ENCODE measurements around the gene SUPT5H. TPM values are rescaled to one million over a fixed set of nuclear protein-coding genes. Genes with fewer than 3 reads are reported as not detected.

SUPT5H gene
- total and polyA plus RNA-seq, 2 of the 8 experiments (the other 6 are each of a cell fraction or from before 2014, with no cell fraction given), result 77.8 to 111 TPM

DNA sequence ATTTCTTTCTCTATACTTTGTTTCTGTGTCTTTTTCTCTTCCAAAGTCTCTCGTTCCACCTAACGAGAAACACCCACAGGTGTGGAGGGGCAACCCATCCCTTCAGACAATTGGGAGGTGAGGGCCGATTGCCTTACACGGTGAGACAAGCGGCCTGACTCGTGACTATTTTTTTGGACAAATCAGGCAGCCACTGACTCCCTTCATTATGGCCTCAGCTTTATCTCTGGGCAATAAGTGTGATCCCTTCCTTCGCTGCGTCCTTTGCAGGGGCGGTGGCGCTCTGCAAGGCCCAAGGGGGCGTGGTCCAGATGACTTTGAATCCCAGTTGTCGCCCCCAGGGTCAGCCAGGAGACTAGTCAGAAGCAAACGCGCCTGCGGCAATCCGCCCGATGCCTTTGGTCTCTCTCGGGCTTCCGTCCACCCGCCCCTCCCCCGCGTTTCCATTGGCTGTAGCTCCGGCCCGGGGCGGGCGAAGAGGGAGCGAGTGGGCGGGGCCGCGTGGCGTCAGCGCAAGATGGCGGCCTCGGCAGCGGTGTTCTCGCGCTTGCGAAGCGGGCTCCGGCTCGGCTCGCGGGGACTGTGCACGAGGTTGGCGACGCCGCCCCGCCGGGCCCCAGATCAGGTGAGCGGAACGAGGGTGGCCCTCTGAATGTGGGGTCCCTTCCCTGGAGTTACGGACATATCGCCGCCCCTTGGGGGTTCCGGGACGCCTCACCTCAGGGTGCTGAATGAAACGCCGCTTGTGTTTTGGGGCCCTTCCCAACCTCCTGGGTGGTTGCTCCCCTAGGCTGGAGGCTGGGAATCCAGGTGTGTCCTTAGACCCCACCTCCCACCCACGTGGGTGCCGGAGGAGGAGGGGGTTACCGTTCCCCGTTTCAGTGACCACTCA lies 35.2 kb downstream of the SUPT5H start, which contains the start of gene TIMM50 (continued):
- no peak for TF ChIP-seq CHD1 (IDR thresholded peaks at IDR 0.05; ENCODE audit: low read depth, low read length)
- TF ChIP-seq POLR2AphosphoS5 (IDR thresholded peaks at IDR 0.05; ENCODE audit: low read depth, low read length), result peak; percentile 77; the same call in 1 of the 2 replicates

Measured in H1 (cell line).